SK-N-SH treated with all-trans-retinoic acid at 6 μM for 48 hours (cell line): Measurements from ENCODE around the gene HEXIM1.

Experiments used
- ATAC-seq: fragments of 200-7000 bp; cut with Tn5 transposase; 3 replicates; pipeline ENCODE4 v1.9.1; 2020; ENCODE audit warnings: mild to moderate bottlenecking, moderate library complexity
- ARNTL ChIP-seq: fragments of 450-650 bp; formaldehyde crosslinking; IDR thresholded peaks from 2 replicates; pipeline ENCODE4 v1.5.0; 2020; ENCODE audit warnings: low read depth, mild to moderate bottlenecking, moderate library complexity, borderline replicate concordance
- BACH2 ChIP-seq: fragments of 250-450 bp; sonication (Bioruptor Pico); IDR thresholded peaks from 2 replicates; pipeline ENCODE4 v1.9.0; 2021; ENCODE audit warnings: mild to moderate bottlenecking, borderline replicate concordance
- CSDC2 ChIP-seq: fragments of 250-450 bp; sonication (Bioruptor Pico); IDR thresholded peaks from 2 replicates; pipeline ENCODE4 v1.5.0; 2020; ENCODE audit warnings: mild to moderate bottlenecking, moderate library complexity
- ESRRG ChIP-seq: fragments of 250-450 bp; sonication (Bioruptor Pico); IDR thresholded peaks from 2 replicates; pipeline ENCODE4 v1.6.1; 2021; ENCODE audit warnings: mild to moderate bottlenecking
- ISL1 ChIP-seq: fragments of 250-450 bp; sonication (Bioruptor Pico); IDR thresholded peaks from 2 replicates; pipeline ENCODE4 v2.1.2; 2022; ENCODE audit warnings: mild to moderate bottlenecking, moderate library complexity
- POU6F1 ChIP-seq: fragments of 250-450 bp; sonication (Bioruptor Pico); IDR thresholded peaks from 2 replicates; pipeline ENCODE4 v1.8.0; 2021; ENCODE audit warnings: low read depth, mild to moderate bottlenecking, moderate library complexity, borderline replicate concordance
- SNAI2 ChIP-seq: fragments of 250-450 bp; sonication (Bioruptor Pico); IDR thresholded peaks from 2 replicates; pipeline ENCODE4 v1.5.0; 2020; ENCODE audit warnings: mild to moderate bottlenecking, moderate library complexity
- TCF4 ChIP-seq: fragments of 250-450 bp; sonication (Bioruptor Pico); IDR thresholded peaks from 2 replicates; pipeline ENCODE4 v1.8.0; 2021; ENCODE audit warnings: mild to moderate bottlenecking, moderate library complexity, borderline replicate concordance
- TOX ChIP-seq: fragments of 250-450 bp; sonication (Bioruptor Pico); IDR thresholded peaks from 2 replicates; pipeline ENCODE4 v1.8.0; 2021; ENCODE audit warnings: mild to moderate bottlenecking, moderate library complexity, borderline replicate concordance
- ZC3H10 ChIP-seq: fragments of 250-450 bp; sonication (Bioruptor Pico); IDR thresholded peaks from 2 replicates; pipeline ENCODE4 v1.5.1; 2021; ENCODE audit warnings: mild to moderate bottlenecking, moderate library complexity
- ZFP3 ChIP-seq: fragments of 250-450 bp; sonication (Bioruptor Pico); IDR thresholded peaks from 2 replicates; pipeline ENCODE4 v1.5.0; 2020; ENCODE audit warnings: mild to moderate bottlenecking, moderate library complexity
- ZFP30 ChIP-seq: fragments of 450-650 bp; formaldehyde crosslinking; IDR thresholded peaks from 2 replicates; pipeline ENCODE4 v1.5.0; 2022; ENCODE audit warnings: mild to moderate bottlenecking, moderate library complexity
- ZNF565 ChIP-seq: fragments of 450-650 bp; formaldehyde crosslinking; conservative IDR thresholded peaks from 2 replicates; pipeline ENCODE4 v1.5.0; 2020; ENCODE audit warnings: low read depth, mild to moderate bottlenecking, moderate library complexity
- ZNF70 ChIP-seq: fragments of 450-650 bp; formaldehyde crosslinking; IDR thresholded peaks from 2 replicates; pipeline ENCODE4 v1.5.0; 2020; ENCODE audit warnings: mild to moderate bottlenecking, moderate library complexity
- ZNF8 ChIP-seq: fragments of 450-650 bp; formaldehyde crosslinking; IDR thresholded peaks from 2 replicates; pipeline ENCODE4 v1.5.0; 2020; ENCODE audit warnings: mild to moderate bottlenecking, moderate library complexity
- TF ChIP-seq, protein P1 (sequence below): fragments of 250-450 bp; sonication (Bioruptor Pico); IDR thresholded peaks from 2 replicates; pipeline ENCODE4 v1.5.1; 2020; ENCODE audit warnings: low read depth, mild to moderate bottlenecking, moderate library complexity
- TF ChIP-seq, protein P2 (sequence below): fragments of 250-450 bp; sonication (Bioruptor Pico); IDR thresholded peaks from 2 replicates; pipeline ENCODE4 v1.5.1; 2021; ENCODE audit warnings: mild to moderate bottlenecking, moderate library complexity

Gene HEXIM1

GRCh38 chr17:45114117-45114932 is 34.0 kb upstream of the HEXIM1 start:
- TF ChIP-seq SNAI2 = no peak
- TF ChIP-seq POU6F1 (CRISPR knock-in tag) = no peak
- no peak for TF ChIP-seq BACH2 (CRISPR knock-in tag)
- no peak for TF ChIP-seq ZFP3
- TF ChIP-seq CSDC2 (CRISPR knock-in tag) = no peak
- no peak for TF ChIP-seq ZC3H10
- TF ChIP-seq ARNTL (CRISPR knock-in tag) = no peak
- TF ChIP-seq, protein P1, sequence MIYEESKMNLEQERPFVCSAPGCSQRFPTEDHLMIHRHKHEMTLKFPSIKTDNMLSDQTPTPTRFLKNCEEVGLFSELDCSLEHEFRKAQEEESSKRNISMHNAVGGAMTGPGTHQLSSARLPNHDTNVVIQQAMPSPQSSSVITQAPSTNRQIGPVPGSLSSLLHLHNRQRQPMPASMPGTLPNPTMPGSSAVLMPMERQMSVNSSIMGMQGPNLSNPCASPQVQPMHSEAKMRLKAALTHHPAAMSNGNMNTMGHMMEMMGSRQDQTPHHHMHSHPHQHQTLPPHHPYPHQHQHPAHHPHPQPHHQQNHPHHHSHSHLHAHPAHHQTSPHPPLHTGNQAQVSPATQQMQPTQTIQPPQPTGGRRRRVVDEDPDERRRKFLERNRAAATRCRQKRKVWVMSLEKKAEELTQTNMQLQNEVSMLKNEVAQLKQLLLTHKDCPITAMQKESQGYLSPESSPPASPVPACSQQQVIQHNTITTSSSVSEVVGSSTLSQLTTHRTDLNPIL = no peak
- no peak for TF ChIP-seq ZNF565 (CRISPR knock-in tag)
- TF ChIP-seq ZNF70 (CRISPR knock-in tag) = no peak
- TF ChIP-seq ZFP30 (CRISPR knock-in tag) = no peak
- TF ChIP-seq ESRRG (CRISPR knock-in tag) = no peak
- TF ChIP-seq ZNF8 (CRISPR knock-in tag) = no peak
- TF ChIP-seq, protein P2, sequence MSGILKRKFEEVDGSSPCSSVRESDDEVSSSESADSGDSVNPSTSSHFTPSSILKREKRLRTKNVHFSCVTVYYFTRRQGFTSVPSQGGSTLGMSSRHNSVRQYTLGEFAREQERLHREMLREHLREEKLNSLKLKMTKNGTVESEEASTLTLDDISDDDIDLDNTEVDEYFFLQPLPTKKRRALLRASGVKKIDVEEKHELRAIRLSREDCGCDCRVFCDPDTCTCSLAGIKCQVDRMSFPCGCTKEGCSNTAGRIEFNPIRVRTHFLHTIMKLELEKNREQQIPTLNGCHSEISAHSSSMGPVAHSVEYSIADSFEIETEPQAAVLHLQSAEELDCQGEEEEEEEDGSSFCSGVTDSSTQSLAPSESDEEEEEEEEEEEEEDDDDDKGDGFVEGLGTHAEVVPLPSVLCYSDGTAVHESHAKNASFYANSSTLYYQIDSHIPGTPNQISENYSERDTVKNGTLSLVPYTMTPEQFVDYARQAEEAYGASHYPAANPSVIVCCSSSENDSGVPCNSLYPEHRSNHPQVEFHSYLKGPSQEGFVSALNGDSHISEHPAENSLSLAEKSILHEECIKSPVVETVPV (CRISPR knock-in tag) = no peak

GRCh38 chr17:45115015-45115625 is 33.2 kb upstream of the HEXIM1 start:
- no peak for TF ChIP-seq TOX (CRISPR knock-in tag)
- TF ChIP-seq, protein P1 = no peak
- TF ChIP-seq, all 23 proteins: peak for 0
- no peak for ATAC-seq

More at GRCh38 chr17:45114117-45114932, 34.0 kb upstream of the HEXIM1 start:
- no peak for ATAC-seq

DNA sequence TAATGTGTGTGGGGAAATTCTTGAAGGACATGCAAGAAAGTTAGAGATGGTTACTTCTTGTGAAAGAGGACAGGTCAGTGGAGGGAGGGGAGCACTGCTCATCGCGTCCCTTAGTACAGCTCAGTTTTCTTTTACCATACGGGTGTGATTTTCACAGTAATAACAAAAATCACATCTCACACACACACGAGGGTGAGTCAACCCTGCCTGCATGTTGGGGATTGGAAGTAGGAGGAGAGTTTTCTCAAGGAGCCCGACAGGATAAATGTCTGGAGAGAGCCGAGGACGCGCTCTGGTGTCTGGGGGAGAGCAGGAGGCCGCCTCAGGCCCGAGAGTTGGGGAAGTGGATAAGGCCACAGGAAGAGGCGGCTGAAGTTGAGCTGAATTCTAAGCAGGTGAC is 32.4 kb upstream of the HEXIM1 start:
- no peak for TF ChIP-seq ESRRG (CRISPR knock-in tag)
- TF ChIP-seq, protein P2 (CRISPR knock-in tag) = no peak
- TF ChIP-seq TOX (CRISPR knock-in tag) = no peak
- no peak for TF ChIP-seq POU6F1 (CRISPR knock-in tag)
- TF ChIP-seq, all 23 proteins: peak for 0
- ATAC-seq = no peak

DNA sequence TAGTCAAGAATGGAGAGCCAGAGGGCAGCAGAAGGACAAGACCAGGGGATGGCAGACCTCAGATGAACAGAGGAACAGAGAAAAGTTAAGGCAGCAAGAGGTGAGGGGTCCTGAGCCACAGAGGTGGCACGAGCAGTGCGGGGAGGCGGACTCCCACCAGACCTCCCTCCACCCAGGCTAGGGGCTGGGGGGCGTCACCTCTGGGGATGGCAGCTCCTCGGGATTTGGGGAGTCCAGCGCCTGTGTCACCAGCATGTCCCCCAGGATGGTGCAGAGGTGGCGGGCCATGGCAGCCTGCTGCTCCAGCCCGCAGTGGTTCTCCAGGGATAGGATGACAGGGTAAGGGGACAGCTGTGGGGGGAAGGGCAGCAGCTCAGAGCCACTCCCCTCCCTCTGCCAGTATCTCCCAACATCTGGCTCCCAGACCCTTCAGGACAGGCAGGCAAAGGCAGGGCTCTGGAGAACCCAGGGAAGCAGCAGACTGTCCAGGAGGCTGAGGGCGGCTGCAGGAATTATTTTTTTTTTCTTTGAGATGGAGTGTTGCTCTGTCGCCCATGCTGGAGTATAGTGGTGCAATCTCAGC is 31.8 kb upstream of the HEXIM1 start:
- no peak for TF ChIP-seq ISL1 (CRISPR knock-in tag)
- no peak for TF ChIP-seq ESRRG (CRISPR knock-in tag)
- peak; percentile 48; the same call in 1 of the 2 replicates for TF ChIP-seq TCF4
- TF ChIP-seq ZNF565 (CRISPR knock-in tag) = no peak
- TF ChIP-seq, protein P1 = no peak
- ATAC-seq = peak; percentile 17; the same call in 1 of the 3 replicates
